Eye (tissue), 1 donor: ENCODE data around the gene MACROD2.

Source experiments
- DNase-seq: peaks from one replicate; pipeline ENCODE4 v3.0.0-alpha.2; 2015

The MACROD2 gene

GRCh38 chr20:14838663-14839628 is 843.6 kb downstream of the MACROD2 start:
- DNase-seq, result peak; percentile 57

- peak; percentile 27 for DNase-seq
Measured at GRCh38 chr20:14845199-14846160, 850.2 kb downstream of the MACROD2 start.

- DNase-seq, result no peak
Measured at GRCh38 chr20:14848806-14849205, 853.5 kb downstream of the MACROD2 start.

GRCh38 chr20:14853079-14853478 is 857.8 kb downstream of the MACROD2 start:
- DNase-seq, result no peak

GRCh38 chr20:14855171-14855570 is 859.9 kb downstream of the MACROD2 start:
- DNase-seq, result no peak

GRCh38 chr20:14859627-14860026 is 864.3 kb downstream of the MACROD2 start:
- no peak for DNase-seq

- DNase-seq, result peak; percentile 45
Measured at GRCh38 chr20:14860410-14860814, 865.1 kb downstream of the MACROD2 start.

- DNase-seq, result no peak
Measured at GRCh38 chr20:14861028-14861699, 865.8 kb downstream of the MACROD2 start.

GRCh38 chr20:14865169-14865568 is 869.9 kb downstream of the MACROD2 start:
- DNase-seq, result no peak

- no peak for DNase-seq
Measured at GRCh38 chr20:14865731-14866130, 870.4 kb downstream of the MACROD2 start.

GRCh38 chr20:14866841-14867514 is 871.7 kb downstream of the MACROD2 start:
- no peak for DNase-seq

GRCh38 chr20:14877301-14878028 is 882.1 kb downstream of the MACROD2 start:
- peak; percentile 22 for DNase-seq

GRCh38 chr20:14878676-14879019 is 883.3 kb downstream of the MACROD2 start:
- no peak for DNase-seq

GRCh38 chr20:14879020-14879697 is 883.8 kb downstream of the MACROD2 start:
- no peak for DNase-seq

GRCh38 chr20:14879839-14880238 is 884.5 kb downstream of the MACROD2 start:
- no peak for DNase-seq

- no peak for DNase-seq
Measured at GRCh38 chr20:14881518-14881917, 886.2 kb downstream of the MACROD2 start.

GRCh38 chr20:14882157-14882556 is 886.8 kb downstream of the MACROD2 start:
- DNase-seq, result no peak

GRCh38 chr20:14882846-14883245 is 887.5 kb downstream of the MACROD2 start:
- no peak for DNase-seq

GRCh38 chr20:14883324-14883723 is 888.0 kb downstream of the MACROD2 start:
- peak; percentile 6 for DNase-seq

GRCh38 chr20:14885661-14886060 is 890.3 kb downstream of the MACROD2 start:
- no peak for DNase-seq

- no peak for DNase-seq
Measured at GRCh38 chr20:14888134-14888533, 892.8 kb downstream of the MACROD2 start.
